IMR-90 (cell line): Measurements from ENCODE around the gene FOXN3. TPM values are rescaled to one million over a fixed set of nuclear protein-coding genes. Genes with fewer than 3 reads are reported as not detected.

Experiments
- ATAC-seq: fragments of 200-7000 bp; cut with Tn5 transposase; 2 replicates; pipeline ENCODE4 v1.9.1; 2020; ENCODE audit warnings: low read depth, mild to moderate bottlenecking, moderate library complexity
- BruUV-seq: library from RNA; stranded (reverse); fragments of 400-500 nt; replicated peaks from 2 replicates; lab custom pipeline; 2021; lab: Mats Ljungman, UMichigan
- CTCF ChIA-PET: fragments of 300-600 bp; formaldehyde crosslinking; extraction: SDS; loops from one replicate; lab custom pipeline; 2021; ENCODE audit warnings: antibody characterized with exemption; lab: Yijun Ruan, JAX
- POLR2A ChIA-PET: fragments of 300-600 bp; sonication (Branson Sonifier 250); formaldehyde crosslinking; loops from one replicate; lab custom pipeline; 2022; ENCODE audit warnings: antibody characterized with exemption; ENCODE audit not compliant: unreplicated experiment; lab: Charles Lee
- DNase-seq: peaks from one replicate; pipeline ENCODE4 v3.0.0; 2013
- H2AFZ ChIP-seq: replicated peaks from 2 replicates; pipeline ENCODE3; 2013; ENCODE audit warnings: low read length, mild to moderate bottlenecking; ENCODE audit not compliant: poor library complexity
- H2AK5ac ChIP-seq: 2 replicates; pipeline ENCODE4 v1.6.1; 2013; ENCODE audit warnings: low read depth, low read length, inconsistent platforms
- H2AK9ac ChIP-seq: replicated peaks from 2 replicates; pipeline ENCODE3; 2013; ENCODE audit warnings: mild to moderate bottlenecking, low read depth, low read length, moderate library complexity; ENCODE audit not compliant: poor library complexity
- H2BK120ac ChIP-seq: 2 replicates; pipeline ENCODE4 v1.6.1; 2013; ENCODE audit warnings: low read depth, low read length, inconsistent platforms
- H2BK15ac ChIP-seq: 3 replicates; pipeline ENCODE4 v1.6.1; 2013; ENCODE audit warnings: low read depth, low read length, inconsistent platforms
- H2BK20ac ChIP-seq: 2 replicates; pipeline ENCODE4 v1.6.1; 2013; ENCODE audit warnings: low read depth, mild to moderate bottlenecking, inconsistent platforms, low read length, moderate library complexity
- H2BK5ac ChIP-seq: 2 replicates; pipeline ENCODE4 v1.6.1; 2013; ENCODE audit warnings: mild to moderate bottlenecking, low read depth, low read length, inconsistent platforms; ENCODE audit not compliant: poor library complexity, severe bottlenecking
- H3K14ac ChIP-seq: replicated peaks from 2 replicates; pipeline ENCODE4 v1.6.1; 2013; ENCODE audit warnings: low read depth, low read length, inconsistent platforms
- H3K18ac ChIP-seq: 2 replicates; pipeline ENCODE4 v1.6.1; 2013; ENCODE audit warnings: low read depth, low read length, control low read depth
- H3K23ac ChIP-seq: 2 replicates; pipeline ENCODE4 v1.6.1; 2013; ENCODE audit warnings: low read depth, low read length, inconsistent platforms
- H3K27ac ChIP-seq: 2 replicates; pipeline ENCODE4 v1.5.1; 2013; ENCODE audit warnings: mild to moderate bottlenecking, control low read depth, low read length; ENCODE audit not compliant: insufficient read depth
- H3K27me3 ChIP-seq: 2 replicates; pipeline ENCODE4 v1.6.1; 2013; ENCODE audit warnings: low read length; ENCODE audit not compliant: control insufficient read depth, insufficient read depth
- H3K36me3 ChIP-seq: 2 replicates; pipeline ENCODE4 v1.6.1; 2013; ENCODE audit warnings: low read length, mixed read lengths; ENCODE audit not compliant: control insufficient read depth, insufficient read depth
- H3K4ac ChIP-seq: 2 replicates; pipeline ENCODE4 v1.6.1; 2013; ENCODE audit warnings: low read depth, low read length, inconsistent platforms
- H3K4me1 ChIP-seq: 2 replicates; pipeline ENCODE4 v1.6.1; 2013; ENCODE audit warnings: low read length, mixed read lengths; ENCODE audit not compliant: control insufficient read depth, insufficient read depth
- H3K4me2 ChIP-seq: 2 replicates; pipeline ENCODE4 v1.6.1; 2013; ENCODE audit warnings: low read depth, mild to moderate bottlenecking, control low read depth, low read length, moderate library complexity
- H3K4me3 ChIP-seq: 2 replicates; pipeline ENCODE4 v1.5.1; 2013; ENCODE audit warnings: low read depth, mild to moderate bottlenecking, control low read depth, low read length, moderate library complexity; ENCODE audit not compliant: insufficient read depth
- H3K56ac ChIP-seq: 2 replicates; pipeline ENCODE4 v1.6.1; 2013; ENCODE audit warnings: low read length, inconsistent platforms; ENCODE audit not compliant: insufficient read depth; ENCODE audit errors: extremely low read depth
- H3K79me1 ChIP-seq, 2 experiments: 2 replicates each; pipeline ENCODE4 v1.6.1; 2013; ENCODE audit warnings: low read length in 2 of 2, inconsistent platforms in 1 of 2, low read depth in 1 of 2
- H3K9ac ChIP-seq: 2 replicates; pipeline ENCODE4 v1.6.1; 2013; ENCODE audit warnings: low read depth, low read length, control low read depth
- H3K9me1 ChIP-seq: 2 replicates; pipeline ENCODE4 v1.6.1; 2013; ENCODE audit warnings: low read length, inconsistent platforms; ENCODE audit not compliant: insufficient read depth
- H3K9me3 ChIP-seq: 2 replicates; pipeline ENCODE4 v1.6.1; 2013; ENCODE audit warnings: low read length; ENCODE audit not compliant: control insufficient read depth, insufficient read depth
- H4K20me1 ChIP-seq: 2 replicates; pipeline ENCODE4 v1.6.1; 2013; ENCODE audit warnings: low read length, inconsistent platforms; ENCODE audit not compliant: insufficient read depth
- H4K5ac ChIP-seq: 2 replicates; pipeline ENCODE4 v1.6.1; 2013; ENCODE audit warnings: mild to moderate bottlenecking, low read depth, low read length, control low read depth
- H4K8ac ChIP-seq, 2 experiments: 2 replicates each; pipeline ENCODE4 v1.6.1; 2013; ENCODE audit warnings: low read depth in 2 of 2, low read length in 2 of 2, control low read depth in 1 of 2, inconsistent platforms in 1 of 2
- H4K91ac ChIP-seq: 2 replicates; pipeline ENCODE4 v1.6.1; 2013; ENCODE audit warnings: low read depth, low read length, inconsistent platforms; ENCODE audit not compliant: insufficient read depth
- BHLHE40 ChIP-seq: fragments of 150-350 bp; IDR thresholded peaks from 2 replicates; pipeline ENCODE4 v1.6.1; 2016; ENCODE audit warnings: mild to moderate bottlenecking, low read depth, low read length
- CEBPB ChIP-seq: IDR thresholded peaks from 2 replicates; pipeline ENCODE4 v1.6.1; 2012; ENCODE audit warnings: low read depth, low read length, improper control_type of control experiment
- CHD1 ChIP-seq: IDR thresholded peaks from 2 replicates; pipeline ENCODE4 v1.6.1; 2012; ENCODE audit warnings: low read depth, low read length, improper control_type of control experiment
- CTCF ChIP-seq: conservative IDR thresholded peaks from 2 replicates; pipeline ENCODE4 v1.5.1; 2012; ENCODE audit warnings: mild to moderate bottlenecking, low read depth, low read length, improper control_type of control experiment
- ELK1 ChIP-seq: fragments of 150-350 bp; IDR thresholded peaks from 2 replicates; pipeline ENCODE4 v1.6.1; 2016; ENCODE audit warnings: low read depth, mild to moderate bottlenecking, low read length, moderate library complexity, borderline replicate concordance
- FOS ChIP-seq: fragments of 150-350 bp; IDR thresholded peaks from 2 replicates; pipeline ENCODE4 v1.6.1; 2016; ENCODE audit warnings: low read depth, low read length
- MAFK ChIP-seq: IDR thresholded peaks from 2 replicates; pipeline ENCODE4 v1.6.1; 2012; ENCODE audit warnings: low read depth, low read length, improper control_type of control experiment
- MAZ ChIP-seq: IDR thresholded peaks from 2 replicates; pipeline ENCODE4 v1.6.1; 2012; ENCODE audit warnings: low read depth, mild to moderate bottlenecking, low read length, improper control_type of control experiment, moderate library complexity, borderline replicate concordance
- MXI1 ChIP-seq: IDR thresholded peaks from 2 replicates; pipeline ENCODE4 v1.6.1; 2012; ENCODE audit warnings: low read depth, mild to moderate bottlenecking, low read length, moderate library complexity, borderline replicate concordance
- NFE2L2 ChIP-seq: fragments of 150-350 bp; IDR thresholded peaks from 2 replicates; pipeline ENCODE4 v1.6.1; 2016; ENCODE audit warnings: low read depth, mild to moderate bottlenecking, low read length
- POLR2A ChIP-seq: IDR thresholded peaks from 2 replicates; pipeline ENCODE4 v1.6.1; 2012; ENCODE audit warnings: mild to moderate bottlenecking, low read depth, low read length
- RAD21 ChIP-seq: IDR thresholded peaks from 2 replicates; pipeline ENCODE4 v1.6.1; 2012; ENCODE audit warnings: low read length, improper control_type of control experiment
- RFX5 ChIP-seq: IDR thresholded peaks from 2 replicates; pipeline ENCODE4 v1.8.0; 2012; ENCODE audit warnings: low read depth, mild to moderate bottlenecking, low read length, moderate library complexity
- SMC3 ChIP-seq: fragments of 150-350 bp; IDR thresholded peaks from 2 replicates; pipeline ENCODE4 v1.6.1; 2016; ENCODE audit warnings: low read depth, mild to moderate bottlenecking, antibody characterized with exemption, low read length, moderate library complexity
- WGBS, 2 experiments: methylation state at CpG; one replicate each; pipeline versions ENCODE4 v1.1.5 to v1.1.7; 2013; ENCODE audit warnings: missing lambda C conversion rate in 2 of 2; ENCODE audit not compliant: insufficient read length in 1 of 2; ENCODE audit errors: extremely low coverage in 2 of 2; 5-methylcytosine and 5-hydroxymethylcytosine counted together
- dilution Hi-C: fragments of 300-500 bp; cut with HindIII; formaldehyde crosslinking; loops from one replicate; pipeline ENCODE4 v1.14.3; 2018; ENCODE audit warnings: low sequenced_read_pairs; ENCODE audit not compliant: unreplicated experiment
- in situ Hi-C: fragments of 300-500 bp; cut with MboI; formaldehyde crosslinking; loops from 3 replicates; pipeline ENCODE4 v1.14.3; 2019; ENCODE audit warnings: low sequenced_read_pairs, inconsistent platforms, mixed read lengths
- intact Hi-C: fragments of 100-400 bp; cut with micrococcal nuclease; formaldehyde crosslinking; loops from 2 replicates; pipeline ENCODE4 v1.10.0; 2022
- polyA plus RNA-seq, 3 experiments: library from polyadenylated mRNA; depleted of rRNA; stranded (reverse); fragments of >200 nt; gene quantifications; 2 replicates each; pipeline ENCODE4 v1.2.3, GENCODE V29; 2012; ENCODE audit warnings: low replicate concordance in 1 of 3
- total RNA-seq: library from RNA; depleted of rRNA; stranded (reverse); fragments of >200 nt; gene quantifications from 2 replicates; pipeline ENCODE4 v1.2.3, GENCODE V29; 2012

Gene FOXN3
- total and polyA plus RNA-seq, 2 of the 4 experiments (the other 2 are of a cell fraction), result 22.6 to 33.7 TPM

- no peak for TF ChIP-seq BHLHE40
Measured at GRCh38 chr14:89284333-89285058, 132.5 kb downstream of the FOXN3 start (continued).

GRCh38 chr14:89283327-89284060 is 133.5 kb downstream of the FOXN3 start:
- H3K56ac ChIP-seq, result no peak overlapping the region
- no peak overlapping the region for H2AK9ac ChIP-seq
- DNase-seq, result no peak
- dilution Hi-C loops, result no loop called here
- H3K27me3 ChIP-seq, result no peaks in the 10 kb centered on the region
- no peak overlapping the region for H4K91ac ChIP-seq
- H3K4me1 ChIP-seq, result no peaks in the 10 kb centered on the region; the same call in 1 of the 2 replicates
- H2BK5ac ChIP-seq, result no peak overlapping the region
- no peak overlapping the region for H2BK15ac ChIP-seq
- no peak overlapping the region for H3K14ac ChIP-seq
- no peak overlapping the region for H4K8ac ChIP-seq
- intact Hi-C loops, result no loop called here
- no peaks in the 10 kb centered on the region for H3K9me3 ChIP-seq
- H3K9ac ChIP-seq, result no peak overlapping the region
- no peak overlapping the region for H4K5ac ChIP-seq
- peaks cover 10% of the 10 kb centered on the region for H3K36me3 ChIP-seq
- no peak overlapping the region for H3K4me3 ChIP-seq
- ChIA-PET POLR2A (no interaction called here), CTCF (no interaction called here)
- no TSS peak for BruUV-seq
- H2BK120ac ChIP-seq, result no peak overlapping the region
- in situ Hi-C loops, result no loop called here
- H3K23ac ChIP-seq, result no peak overlapping the region
- H2AFZ ChIP-seq, result no peak overlapping the region
- H3K18ac ChIP-seq, result no peak overlapping the region
- no peak overlapping the region for H2AK5ac ChIP-seq
- no peak overlapping the region for H3K27ac ChIP-seq
- peaks cover 19% of the 10 kb centered on the region for H4K20me1 ChIP-seq
- no peak overlapping the region for H3K4me2 ChIP-seq
- H3K4ac ChIP-seq, result no peak overlapping the region
- no peak overlapping the region for H2BK20ac ChIP-seq
- no CpG with 5 or more reads among the region's 6 CpGs for WGBS, 2 experiments
- H3K79me1 ChIP-seq, result peaks cover 37 to 70% of the 10 kb centered on the region in 2 experiments
- ATAC-seq, result no peak
- H3K9me1 ChIP-seq, result peaks cover 17% of the 10 kb centered on the region
- TF ChIP-seq NFE2L2 (no peak), RAD21 (no peak), MAZ (no peak), MAFK (no peak), POLR2A (no peak), ELK1 (no peak), FOS (no peak), MXI1 (no peak), CEBPB (no peak), CTCF (no peak), SMC3 (no peak), RFX5 (no peak), CHD1 (no peak)
